Dedifferentiated amniotic fluid mesenchymal stem cell (primary cell): ENCODE measurements around the gene ANAPC7.
"Not testable (repeated sequence)": the region's sequence is repeated elsewhere in the genome, so short reads cannot be mapped to it uniquely, and the experiment has no call there.

ENCODE experiments used
- DNase-seq: peaks from one replicate; pipeline ENCODE4 v3.0.0-alpha.2; 2016; ENCODE audit errors: extremely low spot score

ANAPC7 gene

GRCh38 chr12:110373962-110374611 lies 29.4 kb downstream of the ANAPC7 start:
- no peak for DNase-seq

- DNase-seq: no peak
Observed at GRCh38 chr12:110373425-110373824, 30.1 kb downstream of the ANAPC7 start.

- DNase-seq: no peak
Observed at GRCh38 chr12:110373025-110373424, 30.5 kb downstream of the ANAPC7 start.

GRCh38 chr12:110372056-110372425 lies 31.5 kb downstream of the ANAPC7 start:
- DNase-seq: no peak

- DNase-seq: no peak
Observed at GRCh38 chr12:110371408-110372055, 32.0 kb downstream of the ANAPC7 start.

- no peak for DNase-seq
Observed at GRCh38 chr12:110370732-110371231, 32.7 kb downstream of the ANAPC7 start.

GRCh38 chr12:110369992-110370391 lies 33.5 kb downstream of the ANAPC7 start:
- no peak for DNase-seq

GRCh38 chr12:110367181-110367864 lies 36.2 kb downstream of the ANAPC7 start:
- DNase-seq: no peak

GRCh38 chr12:110366321-110367142 lies 37.0 kb downstream of the ANAPC7 start:
- no peak for DNase-seq

GRCh38 chr12:110365489-110366320 lies 37.8 kb downstream of the ANAPC7 start:
- no peak for DNase-seq

- no peak for DNase-seq
Observed at GRCh38 chr12:110361216-110361615, 42.3 kb downstream of the ANAPC7 start.

GRCh38 chr12:110358384-110359097 lies 45.0 kb downstream of the ANAPC7 start:
- DNase-seq: not testable (repeated sequence)

- DNase-seq: no peak
Observed at GRCh38 chr12:110355073-110355472, 48.4 kb downstream of the ANAPC7 start.

GRCh38 chr12:110354172-110354780 lies 49.2 kb downstream of the ANAPC7 start:
- no peak for DNase-seq

GRCh38 chr12:110353211-110353965 lies 50.1 kb downstream of the ANAPC7 start:
- no peak for DNase-seq

- no peak for DNase-seq
Observed at GRCh38 chr12:110352401-110352800, 51.1 kb downstream of the ANAPC7 start.

GRCh38 chr12:110351119-110351518 lies 52.4 kb downstream of the ANAPC7 start:
- DNase-seq: no peak

GRCh38 chr12:110349514-110350151 lies 53.9 kb downstream of the ANAPC7 start:
- DNase-seq: no peak

- DNase-seq: no peak
Observed at GRCh38 chr12:110349096-110349495, 54.4 kb downstream of the ANAPC7 start.
